Body of pancreas (tissue), 4 donors: Measurements from ENCODE around the gene LDLRAD4. TPM values are rescaled to one million over a fixed set of nuclear protein-coding genes. Genes with fewer than 3 reads are reported as not detected.
A peak's percentile ranks its signal among the peaks of the same experiment; 100 is the strongest.

Experiments used
- ATAC-seq: fragments of 150-250 bp; one replicate; pipeline ENCODE4 v1.9.1; 2016
- DNase-seq, 4 donors: peaks; one replicate each; pipeline ENCODE4 v3.0.0-alpha.2; 2019
- H3K27ac ChIP-seq, 4 donors: fragments of 200-600 bp; sonication (generic); 1 replicate in 3 of 4; 2 replicates in 1 of 4; pipeline versions ENCODE4 v1.5.1 to v1.6.1; 2016 to 2019; ENCODE audit warnings: mild to moderate bottlenecking in 1 of 4, mixed read lengths in 1 of 4, moderate library complexity in 1 of 4
- H3K27me3 ChIP-seq, 2 donors: fragments of 200-600 bp; sonication (generic); one replicate each; pipeline ENCODE4 v1.6.0; 2016; ENCODE audit warnings: mild to moderate bottlenecking in 1 of 2
- H3K36me3 ChIP-seq, 2 donors: fragments of 200-600 bp; sonication (generic); replicated peaks in 1 of 2; 2 replicates each; pipeline ENCODE4 v1.5.1; 2016; ENCODE audit warnings: low read depth in 2 of 2; ENCODE audit not compliant: insufficient read depth in 1 of 2
- H3K4me1 ChIP-seq: fragments of 200-600 bp; sonication (generic); one replicate; pipeline ENCODE4 v1.6.0; 2016
- H3K4me3 ChIP-seq, 2 donors: fragments of 200-600 bp; sonication (generic); 1 replicate in 1 of 2; 2 replicates in 1 of 2; pipeline ENCODE4 v1.5.1; 2016 to 2019
- H3K9me3 ChIP-seq, 3 donors: fragments of 200-600 bp; sonication (generic); 1 replicate in 2 of 3; 2 replicates in 1 of 3; pipeline ENCODE4 v1.5.1; 2016
- POLR2A ChIP-seq, 3 donors: fragments of 450-650 bp; IDR thresholded peaks; one replicate each; pipeline ENCODE4 v1.6.1; 2016; ENCODE audit warnings: antibody characterized with exemption in 3 of 3, mild to moderate bottlenecking in 2 of 3
- WGBS, 2 donors: methylation state at CpG; one replicate each; pipeline ENCODE4 v1.1.5; 2017; 5-methylcytosine and 5-hydroxymethylcytosine counted together
- intact Hi-C: fragments of 100-400 bp; cut with DNase I; formaldehyde crosslinking; loops from one replicate; pipeline ENCODE4 v1.15.1; 2023
- total RNA-seq, 2 donors: library from RNA; depleted of rRNA; stranded (reverse); fragments of >200 nt; gene quantifications; one replicate each; pipeline ENCODE4 v1.1.0, GENCODE V29; 2016
- TF ChIP-seq, protein P1 (sequence below), 7 experiments: fragments of 450-650 bp in 4 of 7; fragments of 200-600 bp in 3 of 7; sonication (generic) in 3 of 7; IDR thresholded peaks; one replicate each; pipeline ENCODE4 v1.5.1; 2016 to 2019; ENCODE audit warnings: antibody characterized with exemption in 7 of 7

Gene LDLRAD4
- total RNA-seq, 2 donors from 2014 or later = 8.6 to 35.9 TPM

DNA sequence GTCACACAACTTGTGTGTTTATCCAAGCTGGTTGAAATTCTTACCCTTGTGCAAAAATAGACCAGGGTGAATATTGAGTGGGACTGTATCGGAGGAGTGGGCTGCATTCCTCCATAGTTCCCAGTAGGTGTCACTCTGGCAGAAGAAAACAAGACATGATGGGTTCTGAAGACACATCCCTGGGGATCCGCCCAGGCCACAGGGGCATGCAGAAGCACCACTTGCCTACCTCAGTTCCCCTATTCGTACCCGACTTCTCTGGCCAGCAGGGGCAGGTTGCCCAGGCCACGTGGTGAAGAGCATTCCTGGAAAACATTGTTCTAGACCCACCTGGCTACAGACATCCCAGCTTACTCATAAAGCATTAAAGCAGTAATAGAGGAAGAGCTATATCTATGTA lies 339.6 kb downstream of the LDLRAD4 start:
- no peak for TF ChIP-seq POLR2A (IDR thresholded peaks at IDR 0.05)
- TF ChIP-seq, protein P1, sequence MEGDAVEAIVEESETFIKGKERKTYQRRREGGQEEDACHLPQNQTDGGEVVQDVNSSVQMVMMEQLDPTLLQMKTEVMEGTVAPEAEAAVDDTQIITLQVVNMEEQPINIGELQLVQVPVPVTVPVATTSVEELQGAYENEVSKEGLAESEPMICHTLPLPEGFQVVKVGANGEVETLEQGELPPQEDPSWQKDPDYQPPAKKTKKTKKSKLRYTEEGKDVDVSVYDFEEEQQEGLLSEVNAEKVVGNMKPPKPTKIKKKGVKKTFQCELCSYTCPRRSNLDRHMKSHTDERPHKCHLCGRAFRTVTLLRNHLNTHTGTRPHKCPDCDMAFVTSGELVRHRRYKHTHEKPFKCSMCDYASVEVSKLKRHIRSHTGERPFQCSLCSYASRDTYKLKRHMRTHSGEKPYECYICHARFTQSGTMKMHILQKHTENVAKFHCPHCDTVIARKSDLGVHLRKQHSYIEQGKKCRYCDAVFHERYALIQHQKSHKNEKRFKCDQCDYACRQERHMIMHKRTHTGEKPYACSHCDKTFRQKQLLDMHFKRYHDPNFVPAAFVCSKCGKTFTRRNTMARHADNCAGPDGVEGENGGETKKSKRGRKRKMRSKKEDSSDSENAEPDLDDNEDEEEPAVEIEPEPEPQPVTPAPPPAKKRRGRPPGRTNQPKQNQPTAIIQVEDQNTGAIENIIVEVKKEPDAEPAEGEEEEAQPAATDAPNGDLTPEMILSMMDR (IDR thresholded peaks at IDR 0.05) = peak; percentile 18 to 53 (median 44)
- intact Hi-C loops = no loop called here
- peak; percentile 52 for ATAC-seq
- 0 to 3% methylated on average over 5 of the region's 5 CpGs for WGBS, 2 donors
- Histone ChIP-seq H3K9me3 (no peaks in the 10 kb centered on the region), H3K4me3 (no peak overlapping the region), H3K36me3 (no peaks in the 10 kb centered on the region), H3K27me3 (no peaks in the 10 kb centered on the region), H3K4me1 (peaks cover 13% of the 10 kb centered on the region), H3K27ac (no peak overlapping the region)
- peak in 2 of 4 donors; percentile 27 to 41 for DNase-seq

DNA sequence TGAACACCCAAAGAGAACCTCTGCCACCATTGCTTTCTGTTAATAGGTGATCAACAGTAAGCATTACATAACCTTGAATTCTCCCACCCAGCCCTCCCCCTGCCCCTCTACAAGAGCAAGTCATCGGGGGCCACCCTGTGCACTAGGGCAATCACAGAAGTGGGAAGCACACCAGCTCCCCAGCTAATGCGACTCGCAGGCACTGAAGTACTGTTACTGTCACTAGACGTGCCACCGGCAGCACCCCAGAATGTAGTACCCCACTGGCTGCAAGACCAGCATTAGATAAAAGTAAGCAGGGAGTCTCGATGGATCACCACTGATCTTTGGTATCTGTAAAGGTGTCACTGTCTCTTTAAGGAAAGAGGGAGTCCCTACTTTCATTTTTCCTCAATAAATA lies 340.2 kb downstream of the LDLRAD4 start:
- peaks cover 9% of the 10 kb centered on the region for H3K4me1 ChIP-seq
- H3K36me3 ChIP-seq = no peaks in the 10 kb centered on the region
- WGBS, 2 donors = 62 to 63% methylated on average over 6 of the region's 6 CpGs

GRCh38 chr18:13559754-13560153 lies 341.2 kb downstream of the LDLRAD4 start:
- intact Hi-C loops = no loop called here
- Histone ChIP-seq H3K4me3 (no peak overlapping the region), H3K27ac (no peak overlapping the region), H3K36me3 (no peaks in the 10 kb centered on the region), H3K27me3 (no peaks in the 10 kb centered on the region), H3K4me1 (peaks cover 9% of the 10 kb centered on the region), H3K9me3 (no peaks in the 10 kb centered on the region)
- no peak for TF ChIP-seq POLR2A (IDR thresholded peaks at IDR 0.05)
- TF ChIP-seq, protein P1 (IDR thresholded peaks at IDR 0.05) = no peak
- ATAC-seq (no peak), DNase-seq (no peak)
- WGBS, 2 donors = 62 to 63% methylated on average over 4 of the region's 4 CpGs

More for the DNA sequence above, 340.2 kb downstream of the LDLRAD4 start:
- Histone ChIP-seq H3K9me3 (no peaks in the 10 kb centered on the region), H3K27ac (no peak overlapping the region), H3K4me3 (no peak overlapping the region), H3K27me3 (no peaks in the 10 kb centered on the region)
- intact Hi-C loops = no loop called here
- TF ChIP-seq POLR2A (IDR thresholded peaks at IDR 0.05) = no peak
- TF ChIP-seq, protein P1 (IDR thresholded peaks at IDR 0.05) = no peak
- ATAC-seq (no peak), DNase-seq (no peak)

DNA sequence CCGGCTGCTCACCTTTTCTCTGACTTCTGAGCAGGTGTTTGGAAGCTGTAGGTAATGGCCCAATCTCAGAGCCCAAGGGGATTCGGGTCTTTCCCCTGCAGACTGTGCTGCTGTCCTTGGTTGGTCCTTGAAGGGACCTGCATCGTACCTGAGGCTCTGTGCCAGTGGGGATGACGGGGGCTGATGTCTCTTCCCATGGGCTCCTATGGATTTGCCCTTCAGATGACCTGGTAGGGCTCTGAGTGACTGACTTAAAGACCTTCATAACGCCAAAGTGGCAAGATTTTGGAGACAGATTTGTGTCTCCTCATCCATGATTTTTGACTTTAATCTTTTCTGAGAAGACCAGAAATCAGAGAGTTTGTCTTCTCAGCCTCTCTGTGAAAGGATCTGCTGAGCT lies 341.7 kb downstream of the LDLRAD4 start:
- no peak overlapping the region for H3K4me3 ChIP-seq
- ATAC-seq = no peak
- 78 to 85% methylated on average over 5 of the region's 5 CpGs for WGBS, 2 donors
- no peaks in the 10 kb centered on the region for H3K36me3 ChIP-seq
- TF ChIP-seq POLR2A (IDR thresholded peaks at IDR 0.05) = no peak
- TF ChIP-seq, protein P1 (IDR thresholded peaks at IDR 0.05) = no peak
- peaks cover 9% of the 10 kb centered on the region for H3K4me1 ChIP-seq
- H3K9me3 ChIP-seq = no peaks in the 10 kb centered on the region
- intact Hi-C loops = no loop called here
- no peak for DNase-seq
- H3K27me3 ChIP-seq = no peaks in the 10 kb centered on the region
- H3K27ac ChIP-seq = no peak overlapping the region

DNA sequence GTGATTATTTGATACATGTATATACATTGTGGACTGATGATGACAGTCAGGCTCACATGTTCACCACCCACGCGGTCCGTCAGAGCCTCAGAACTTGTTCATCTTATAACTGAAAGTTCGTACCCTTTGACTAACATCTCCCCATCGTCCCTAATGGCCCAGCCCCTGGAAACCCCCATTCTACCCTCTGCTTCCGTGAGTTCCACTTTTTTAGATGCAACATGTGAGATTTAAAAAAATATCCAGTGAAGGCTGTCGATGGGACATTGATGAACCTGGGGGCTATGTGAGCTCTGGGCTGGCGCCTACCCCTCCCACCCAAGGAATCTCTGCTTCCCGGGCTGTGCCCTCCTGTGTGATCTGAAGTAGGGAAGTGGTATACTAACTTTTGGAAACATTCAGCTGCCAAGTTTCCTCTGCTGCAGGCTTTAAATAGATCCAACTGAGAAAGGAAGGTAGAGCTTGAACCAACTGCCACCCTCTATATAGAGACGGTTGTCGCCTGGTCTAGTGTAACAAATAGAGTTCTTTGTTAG lies 344.0 kb downstream of the LDLRAD4 start:
- Histone ChIP-seq H3K36me3 (no peaks in the 10 kb centered on the region), H3K27me3 (no peaks in the 10 kb centered on the region), H3K9me3 (no peaks in the 10 kb centered on the region), H3K4me3 (no peak overlapping the region), H3K4me1 (peaks cover 9% of the 10 kb centered on the region), H3K27ac (peak overlapping the region in 1 of 4 donors; percentile 59)
- intact Hi-C loops = no loop called here
- WGBS, 2 donors = 43 to 53% methylated on average over 11 of the region's 11 CpGs
- no peak for TF ChIP-seq POLR2A (IDR thresholded peaks at IDR 0.05)
- TF ChIP-seq, protein P1 (IDR thresholded peaks at IDR 0.05) = no peak
- ATAC-seq (no peak), DNase-seq (no peak)
